ENCODE measurements around the gene ZNF584.
A peak's percentile ranks its signal among the peaks of the same experiment; 100 is the strongest.

The ZNF584 gene

DNA sequence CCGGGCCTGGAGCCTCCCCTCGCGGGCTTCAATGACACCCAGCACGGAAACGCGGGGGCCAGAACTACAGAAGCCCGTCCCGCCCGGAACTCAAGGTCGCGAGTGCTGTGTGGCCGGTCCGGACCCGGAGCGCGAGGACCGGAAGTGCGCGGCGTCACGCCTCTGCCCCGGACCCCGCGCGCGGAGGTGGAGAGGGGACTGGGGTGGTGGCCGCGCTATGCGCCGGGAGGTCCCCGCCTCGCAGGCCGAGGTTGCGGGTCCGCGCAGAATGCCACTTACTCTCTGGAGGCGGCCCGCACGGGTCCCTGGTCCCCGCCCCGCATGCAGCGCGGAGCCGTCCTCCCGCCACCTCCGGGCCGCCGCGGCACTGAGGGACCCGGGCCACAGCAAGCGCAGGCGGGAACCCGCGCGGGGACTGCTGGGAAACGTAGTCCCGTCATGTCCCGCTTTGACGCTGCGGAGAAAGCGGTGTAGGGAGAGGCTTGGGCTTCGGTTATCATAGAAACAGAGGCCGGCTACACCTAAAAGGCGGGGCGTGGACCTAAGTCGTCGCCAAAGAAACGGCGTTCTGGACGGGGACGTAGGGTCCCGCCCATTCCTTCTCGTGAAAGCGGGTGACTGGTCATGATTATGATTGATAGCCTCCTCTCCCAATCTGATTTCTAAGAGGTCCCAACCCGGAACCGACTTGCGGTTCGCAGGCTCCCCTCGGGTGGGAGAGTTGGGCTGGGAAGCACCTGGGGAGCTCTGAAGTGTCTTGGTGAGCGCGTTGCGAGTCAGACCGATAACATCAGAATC, 27.6 kb upstream of the ZNF584 start, which contains the start of gene ZNF837 (continued):
- TF ChIP-seq, protein P1, sequence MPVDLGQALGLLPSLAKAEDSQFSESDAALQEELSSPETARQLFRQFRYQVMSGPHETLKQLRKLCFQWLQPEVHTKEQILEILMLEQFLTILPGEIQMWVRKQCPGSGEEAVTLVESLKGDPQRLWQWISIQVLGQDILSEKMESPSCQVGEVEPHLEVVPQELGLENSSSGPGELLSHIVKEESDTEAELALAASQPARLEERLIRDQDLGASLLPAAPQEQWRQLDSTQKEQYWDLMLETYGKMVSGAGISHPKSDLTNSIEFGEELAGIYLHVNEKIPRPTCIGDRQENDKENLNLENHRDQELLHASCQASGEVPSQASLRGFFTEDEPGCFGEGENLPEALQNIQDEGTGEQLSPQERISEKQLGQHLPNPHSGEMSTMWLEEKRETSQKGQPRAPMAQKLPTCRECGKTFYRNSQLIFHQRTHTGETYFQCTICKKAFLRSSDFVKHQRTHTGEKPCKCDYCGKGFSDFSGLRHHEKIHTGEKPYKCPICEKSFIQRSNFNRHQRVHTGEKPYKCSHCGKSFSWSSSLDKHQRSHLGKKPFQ (tag by site-specific recombination; IDR thresholded peaks at IDR 0.05), result peak; percentile 56; the same call in 1 of the 2 replicates
- no peak for TF ChIP-seq ZNF19 (tag by site-specific recombination; IDR thresholded peaks at IDR 0.05; ENCODE audit: low read depth)
- TF ChIP-seq ZNF114 (tag by site-specific recombination; IDR thresholded peaks at IDR 0.05), result no peak
- TF ChIP-seq KLF10 (tag by site-specific recombination; IDR thresholded peaks at IDR 0.05), result peak; percentile 84
- TF ChIP-seq, protein P2, sequence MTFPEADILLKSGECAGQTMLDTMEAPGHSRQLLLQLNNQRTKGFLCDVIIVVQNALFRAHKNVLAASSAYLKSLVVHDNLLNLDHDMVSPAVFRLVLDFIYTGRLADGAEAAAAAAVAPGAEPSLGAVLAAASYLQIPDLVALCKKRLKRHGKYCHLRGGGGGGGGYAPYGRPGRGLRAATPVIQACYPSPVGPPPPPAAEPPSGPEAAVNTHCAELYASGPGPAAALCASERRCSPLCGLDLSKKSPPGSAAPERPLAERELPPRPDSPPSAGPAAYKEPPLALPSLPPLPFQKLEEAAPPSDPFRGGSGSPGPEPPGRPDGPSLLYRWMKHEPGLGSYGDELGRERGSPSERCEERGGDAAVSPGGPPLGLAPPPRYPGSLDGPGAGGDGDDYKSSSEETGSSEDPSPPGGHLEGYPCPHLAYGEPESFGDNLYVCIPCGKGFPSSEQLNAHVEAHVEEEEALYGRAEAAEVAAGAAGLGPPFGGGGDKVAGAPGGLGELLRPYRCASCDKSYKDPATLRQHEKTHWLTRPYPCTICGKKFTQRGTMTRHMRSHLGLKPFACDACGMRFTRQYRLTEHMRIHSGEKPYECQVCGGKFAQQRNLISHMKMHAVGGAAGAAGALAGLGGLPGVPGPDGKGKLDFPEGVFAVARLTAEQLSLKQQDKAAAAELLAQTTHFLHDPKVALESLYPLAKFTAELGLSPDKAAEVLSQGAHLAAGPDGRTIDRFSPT (tag by site-specific recombination; IDR thresholded peaks at IDR 0.05), result no peak
- TF ChIP-seq MEIS1 (CRISPR knock-in tag; IDR thresholded peaks at IDR 0.05; ENCODE audit: borderline replicate concordance), result no peak
- peak; percentile 52; the same call in 1 of the 2 replicates for TF ChIP-seq ZNF549 (tag by site-specific recombination; IDR thresholded peaks at IDR 0.05)
- 0 out of 2 replicates have a peak, but pooled peaks have one; percentile 45 for TF ChIP-seq ZSCAN23 (tag by site-specific recombination; IDR thresholded peaks at IDR 0.05)
- peak; percentile 97 for TF ChIP-seq ZSCAN5A (tag by site-specific recombination; IDR thresholded peaks at IDR 0.05)
- peak; percentile 58; the same call in 1 of the 2 replicates for TF ChIP-seq SALL2 (tag by site-specific recombination; IDR thresholded peaks at IDR 0.05; ENCODE audit: borderline replicate concordance)
- no peak for TF ChIP-seq PRDM2 (tag by site-specific recombination; IDR thresholded peaks at IDR 0.05; ENCODE audit: borderline replicate concordance)
- peak; percentile 85; the same call in 1 of the 2 replicates for TF ChIP-seq ZBTB7A (tag by site-specific recombination; IDR thresholded peaks at IDR 0.05; ENCODE audit: low read depth)
- peak; percentile 31; the same call in 1 of the 2 replicates for TF ChIP-seq ZNF350 (tag by site-specific recombination; IDR thresholded peaks at IDR 0.05)
- no peak for TF ChIP-seq ZNF621 (tag by site-specific recombination; IDR thresholded peaks at IDR 0.05)
- TF ChIP-seq ZNF501 (tag by site-specific recombination; IDR thresholded peaks at IDR 0.05), result peak; percentile 94
- TF ChIP-seq TSHZ1 (tag by site-specific recombination; IDR thresholded peaks at IDR 0.05; ENCODE audit: borderline replicate concordance), result peak; percentile 53; the same call in 1 of the 2 replicates
- peak; percentile 94 for TF ChIP-seq EGR2 (tag by site-specific recombination; IDR thresholded peaks at IDR 0.05; ENCODE audit: low read depth)
- no peak for TF ChIP-seq ZNF16 (tag by site-specific recombination; IDR thresholded peaks at IDR 0.05; ENCODE audit: low read depth)
- TF ChIP-seq ZNF558 (tag by site-specific recombination; IDR thresholded peaks at IDR 0.05), result no peak
- peak; percentile 77; the same call in 1 of the 2 replicates for TF ChIP-seq ZNF610 (tag by site-specific recombination; IDR thresholded peaks at IDR 0.05; ENCODE audit: borderline replicate concordance)
- TF ChIP-seq OSR2 (tag by site-specific recombination; IDR thresholded peaks at IDR 0.05), result 0 out of 2 replicates have a peak, but pooled peaks have one; percentile 37
- no peak for TF ChIP-seq ZNF521 (tag by site-specific recombination; IDR thresholded peaks at IDR 0.05)
- TF ChIP-seq ZNF555 (tag by site-specific recombination; conservative IDR thresholded peaks at IDR 0.05), result no peak
- TF ChIP-seq YY1 (tag by site-specific recombination; IDR thresholded peaks at IDR 0.05), result peak; percentile 82
